Esophagus mucosa (tissue), 1 donor: Measurements from ENCODE around the gene ALDH3A2. TPM values are rescaled to one million over a fixed set of nuclear protein-coding genes. Genes with fewer than 3 reads are reported as not detected.
"Not testable (repeated sequence)": the region's sequence is repeated elsewhere in the genome, so short reads cannot be mapped to it uniquely, and the experiment has no call there.

Experiments used
- ATAC-seq: fragments of 200-7000 bp; cut with Tn5 transposase; one replicate; pipeline ENCODE4 v1.9.1; 2020
- total RNA-seq: library from RNA; stranded (reverse); gene quantifications from one replicate; pipeline ENCODE4 v1.2.4, GENCODE V29; 2023
- donor health status: DM: yes; HTN: yes; CAD: no.

Gene ALDH3A2
- total RNA-seq, 1 donor from 2014 or later: 98.6 TPM

DNA sequence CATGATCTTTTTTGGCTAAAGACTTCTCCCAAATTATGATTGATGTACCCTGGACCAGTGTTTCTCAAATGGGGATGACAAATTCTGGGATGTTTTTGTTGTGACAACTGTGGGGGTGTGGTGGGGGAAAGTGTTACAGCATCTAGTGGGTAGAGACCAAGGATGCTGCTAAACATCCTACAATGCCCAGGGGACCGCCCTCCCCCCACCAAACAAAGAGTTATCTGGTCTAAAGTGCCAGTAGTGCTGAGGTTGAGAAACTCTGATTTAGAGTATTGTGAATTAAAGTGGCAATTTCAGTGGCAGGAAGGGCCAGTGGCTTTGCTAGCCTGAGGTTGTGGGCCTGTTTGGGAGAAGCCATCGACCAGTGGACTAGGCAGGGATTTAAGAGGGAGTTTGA, 34.6 kb downstream of the ALDH3A2 start:
- ATAC-seq: no peak

DNA sequence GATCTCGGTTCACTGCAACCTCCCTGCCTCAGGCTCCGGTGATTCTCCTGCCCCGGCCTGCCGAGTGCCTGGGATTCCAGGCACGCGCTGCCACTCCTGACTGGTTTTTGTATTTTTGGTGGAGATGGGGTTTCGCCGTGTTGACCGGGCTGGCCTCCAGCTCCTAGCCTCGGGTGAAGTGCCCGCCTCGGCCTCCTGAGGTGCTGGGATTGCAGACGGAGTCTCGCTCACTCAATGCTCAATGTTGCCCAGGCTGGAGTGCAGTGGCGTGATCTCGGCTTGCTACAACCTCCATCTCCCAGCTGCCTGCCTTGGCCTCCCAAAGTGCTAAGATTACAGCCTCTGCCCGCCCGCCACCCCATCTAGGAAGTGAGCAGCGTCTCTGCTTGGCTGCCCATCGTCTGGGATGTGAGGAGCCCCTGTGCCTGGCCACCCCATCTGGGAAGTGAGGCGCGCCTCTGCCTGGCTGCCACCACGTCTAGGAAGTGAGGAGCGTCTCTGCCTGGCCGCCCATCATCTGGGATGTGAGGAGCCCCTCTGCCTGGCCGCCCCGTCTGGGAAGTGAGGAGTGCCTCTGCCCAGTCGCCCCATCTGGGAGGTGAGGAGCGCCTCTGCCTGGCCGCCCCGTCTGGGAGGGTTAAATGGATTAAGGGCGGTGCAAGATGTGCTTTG, 36.5 kb downstream of the ALDH3A2 start:
- ATAC-seq: not testable (repeated sequence)

DNA sequence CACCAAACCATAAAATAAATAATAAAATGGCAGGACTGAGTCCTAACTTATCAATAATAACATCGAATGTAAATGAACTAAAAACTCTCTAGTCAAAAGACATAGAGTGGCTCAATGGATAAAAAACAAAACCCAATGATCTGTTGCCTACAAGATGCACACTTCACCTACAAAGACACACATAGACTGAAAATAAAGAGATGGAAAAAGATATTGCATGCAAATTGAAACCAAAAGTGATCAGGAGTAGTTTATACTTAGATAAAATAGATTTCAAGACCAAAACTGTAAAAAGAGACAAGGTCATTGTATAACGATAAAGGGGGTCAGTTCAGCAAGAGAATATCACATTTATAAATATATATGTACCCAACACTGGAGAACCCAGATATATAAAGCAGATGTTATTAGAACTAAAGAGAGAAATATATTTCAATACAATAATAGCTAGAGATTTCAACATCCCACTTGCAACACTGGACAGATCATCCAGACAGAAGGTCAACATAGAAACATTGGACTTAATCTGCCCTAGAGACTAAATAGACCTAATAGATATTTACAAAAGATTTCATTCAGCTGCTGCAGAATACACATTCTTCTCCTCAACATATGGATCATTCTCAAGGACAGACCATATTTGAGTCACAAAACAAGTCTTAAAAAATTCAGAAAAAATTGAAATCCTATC, 38.0 kb downstream of the ALDH3A2 start:
- ATAC-seq: no peak

DNA sequence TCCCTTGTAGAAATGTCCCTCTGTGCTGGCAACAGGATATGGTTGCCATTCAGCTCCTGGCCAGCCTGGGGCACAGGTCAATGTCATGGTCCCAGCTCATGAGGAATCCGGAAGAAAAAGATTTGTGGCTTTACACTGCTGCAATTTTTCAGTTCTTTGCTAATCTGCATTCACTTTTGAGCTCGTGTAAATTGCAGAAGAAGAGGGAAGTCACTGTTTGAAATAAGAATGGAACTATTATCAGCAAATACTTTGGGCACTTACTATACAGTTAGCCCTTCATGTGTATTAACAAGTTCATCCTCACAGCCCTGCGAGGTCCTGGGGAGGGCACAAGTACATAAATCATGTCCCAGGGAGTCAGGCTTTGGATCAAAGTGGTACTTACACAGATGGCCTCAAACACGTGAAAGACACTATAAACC, 53.7 kb downstream of the ALDH3A2 start:
- no peak for ATAC-seq

DNA sequence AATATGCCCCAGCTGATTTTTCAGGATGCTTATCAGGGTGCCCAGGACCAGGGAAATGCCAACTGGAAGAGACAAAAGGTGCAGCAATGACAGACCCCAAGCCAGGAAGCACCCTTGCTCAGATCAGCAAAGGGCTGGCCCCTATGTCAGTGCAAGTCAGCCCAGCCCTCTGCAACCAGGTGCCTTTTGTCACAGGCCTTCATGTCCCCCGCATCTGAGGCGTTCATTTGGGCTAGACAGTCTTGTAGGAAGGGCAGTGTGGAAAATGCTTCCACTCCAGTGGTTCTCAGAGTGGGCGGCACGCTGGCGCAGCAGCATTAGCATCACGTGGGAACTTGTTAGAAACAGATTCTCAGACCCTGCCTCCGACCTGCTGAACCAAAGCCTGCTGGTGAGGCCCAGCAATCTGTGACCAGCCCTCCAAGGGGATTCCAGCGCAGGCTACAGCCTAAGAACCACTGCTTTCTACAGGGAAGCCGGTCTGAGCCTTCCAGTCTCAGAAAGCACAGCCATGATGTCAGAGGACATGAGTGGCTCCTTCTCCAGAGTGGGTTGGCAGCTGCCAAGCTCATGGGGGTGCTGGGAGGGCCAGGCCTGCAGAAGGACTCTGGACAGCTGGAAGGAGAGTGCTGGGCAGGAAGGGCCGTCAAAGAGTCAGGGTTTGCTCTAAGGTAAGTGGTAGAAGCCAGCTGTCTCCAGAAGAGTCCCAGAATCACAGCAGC, 54.7 kb downstream of the ALDH3A2 start:
- no peak for ATAC-seq

DNA sequence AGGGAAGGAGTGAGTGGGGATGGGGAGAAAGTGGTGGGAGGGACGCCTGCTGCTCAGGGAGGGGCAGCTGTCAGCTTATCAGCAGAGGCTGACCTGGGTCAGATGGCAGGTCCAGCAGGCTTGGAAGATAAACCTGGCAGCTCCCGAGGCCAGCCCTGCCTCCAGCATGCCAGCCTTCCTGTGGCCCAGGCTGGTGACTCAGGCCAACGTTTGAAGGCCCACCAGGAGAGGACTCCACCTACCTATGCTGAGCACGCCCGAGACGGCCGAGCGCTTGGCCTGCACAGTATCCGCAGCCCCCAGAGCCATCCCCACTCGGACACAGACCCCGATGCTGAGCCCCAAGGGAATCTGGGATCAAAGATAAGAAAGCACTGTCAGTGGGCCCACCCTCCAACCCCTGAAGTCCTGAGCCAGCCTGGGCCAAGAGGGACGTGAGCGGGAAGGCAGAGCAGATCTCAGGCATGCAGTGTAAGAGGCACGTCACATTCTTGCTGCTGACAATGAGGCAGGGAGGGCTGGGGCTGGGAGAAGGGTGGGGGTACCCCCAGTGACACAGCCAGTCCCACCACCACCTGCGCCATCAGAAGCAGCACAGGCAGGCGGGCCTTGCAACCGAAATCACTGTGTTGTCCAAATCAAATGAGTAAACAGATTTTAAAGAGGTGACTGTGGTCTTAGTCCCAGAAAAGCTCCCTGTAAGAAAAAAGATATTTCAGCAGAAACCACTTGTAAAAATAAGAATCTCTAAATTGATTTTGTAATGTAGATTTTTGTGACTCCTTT, 55.5 kb downstream of the ALDH3A2 start:
- ATAC-seq: no peak

DNA sequence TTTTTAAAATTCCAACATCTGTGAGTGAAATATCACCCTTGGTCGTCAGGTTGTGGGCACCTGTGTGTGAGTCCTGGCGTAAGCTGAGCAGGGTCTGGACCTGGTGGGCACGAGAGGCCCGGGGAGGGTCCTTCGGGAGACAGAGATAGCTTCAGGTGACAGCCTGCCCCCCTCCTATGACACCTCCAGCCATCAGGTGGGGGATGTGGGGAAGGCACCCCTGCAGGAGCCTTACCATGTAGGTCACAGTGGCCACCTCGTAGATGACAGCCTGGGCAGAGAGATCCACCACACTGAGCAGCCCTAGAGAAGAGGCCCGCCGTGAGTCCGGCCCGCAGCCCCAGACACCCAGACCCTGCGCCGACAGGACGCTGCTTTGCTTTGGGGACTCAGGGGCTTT, 56.6 kb downstream of the ALDH3A2 start:
- ATAC-seq: no peak

DNA sequence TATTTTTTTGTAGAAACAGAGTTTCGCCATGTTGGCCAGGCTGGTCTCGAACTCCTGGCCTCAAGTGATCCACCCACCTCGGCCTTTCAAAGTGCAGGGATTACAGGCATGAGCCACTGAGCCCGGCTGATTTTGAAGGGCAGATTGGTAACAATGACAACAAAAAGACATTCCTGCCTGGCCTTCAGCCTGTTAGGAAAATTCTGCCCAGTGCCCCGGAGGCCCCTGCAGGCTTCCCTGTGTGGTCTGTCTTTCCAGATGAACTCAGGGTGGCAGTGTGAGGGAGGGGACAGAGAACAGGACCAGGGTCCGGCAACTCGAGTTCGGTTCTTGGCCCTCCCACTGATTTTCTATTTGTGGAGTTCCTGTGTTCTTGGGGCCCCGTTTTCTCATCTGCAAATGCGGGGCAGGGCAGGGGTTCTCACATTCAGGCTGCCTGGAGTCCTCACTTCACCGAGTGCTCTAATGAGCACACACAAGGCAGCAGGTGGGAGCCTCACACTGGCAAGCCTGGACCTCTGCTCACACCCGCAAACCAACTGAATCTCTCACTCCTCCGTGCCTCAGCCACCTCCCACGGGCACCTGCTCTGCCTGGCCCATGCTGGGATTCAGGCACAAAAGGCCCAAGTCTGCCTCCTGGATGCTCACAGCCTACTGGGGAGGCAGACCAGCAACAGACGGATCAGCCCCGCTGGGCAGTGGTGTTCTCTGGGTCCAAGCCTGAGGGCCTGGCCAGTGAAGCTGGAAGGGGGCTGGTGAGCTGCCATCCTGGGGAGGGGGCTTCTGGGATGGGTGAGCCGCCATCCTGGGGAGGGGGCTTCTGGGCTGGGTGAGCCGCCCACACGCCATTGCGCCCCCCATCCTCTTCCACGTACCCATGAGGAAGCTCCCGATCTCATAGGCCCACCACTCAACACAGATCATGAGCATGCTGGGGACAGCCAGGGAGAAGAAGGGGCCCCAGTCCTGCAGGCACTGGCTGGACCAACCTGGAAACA, 57.5 kb downstream of the ALDH3A2 start:
- ATAC-seq: no peak

DNA sequence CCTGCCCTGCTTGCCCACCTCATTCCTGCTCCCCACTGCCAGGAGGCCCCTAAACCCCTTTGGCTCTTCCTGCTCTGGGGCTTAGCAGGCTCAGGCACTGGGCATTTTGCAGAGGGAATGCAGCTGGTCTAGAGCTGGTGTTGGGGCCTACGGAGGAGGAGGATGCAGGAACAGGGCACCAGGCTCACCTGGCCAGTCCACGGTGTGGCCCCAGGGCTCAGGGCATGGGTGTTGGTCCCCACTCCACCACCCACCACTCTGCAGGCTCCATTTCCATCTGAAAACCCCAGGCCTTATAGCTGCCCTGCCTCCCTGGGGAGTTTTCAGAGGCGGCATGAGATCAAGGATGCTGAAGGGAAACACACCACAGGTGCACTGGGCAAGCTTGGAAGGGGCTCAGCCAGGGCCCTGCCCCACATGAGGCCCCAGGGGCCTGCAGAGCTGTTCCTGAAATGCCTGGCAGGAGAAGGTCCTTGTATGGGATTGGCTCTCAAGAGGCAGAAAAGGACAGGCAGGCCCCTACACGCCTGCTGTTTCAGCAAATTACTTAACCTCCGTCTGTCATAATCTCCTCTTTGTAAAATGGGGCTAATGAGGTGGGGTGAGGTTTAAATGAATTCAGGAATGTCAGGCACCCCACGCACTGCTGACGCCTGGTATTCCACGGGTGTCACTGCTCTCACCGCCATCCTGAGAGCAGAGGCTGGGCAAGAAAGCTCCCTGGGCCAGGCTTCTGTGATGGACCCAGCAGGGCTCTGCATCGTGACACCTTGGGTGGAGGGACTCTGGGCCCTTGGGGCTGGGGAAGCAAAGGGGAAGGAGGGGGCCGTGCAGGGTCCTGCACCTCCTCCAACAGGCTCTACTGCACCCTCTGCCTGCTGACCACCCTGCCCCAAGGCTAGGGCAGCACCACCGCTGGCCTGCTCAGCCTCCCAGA, 58.5 kb downstream of the ALDH3A2 start:
- ATAC-seq: peak; percentile 92

DNA sequence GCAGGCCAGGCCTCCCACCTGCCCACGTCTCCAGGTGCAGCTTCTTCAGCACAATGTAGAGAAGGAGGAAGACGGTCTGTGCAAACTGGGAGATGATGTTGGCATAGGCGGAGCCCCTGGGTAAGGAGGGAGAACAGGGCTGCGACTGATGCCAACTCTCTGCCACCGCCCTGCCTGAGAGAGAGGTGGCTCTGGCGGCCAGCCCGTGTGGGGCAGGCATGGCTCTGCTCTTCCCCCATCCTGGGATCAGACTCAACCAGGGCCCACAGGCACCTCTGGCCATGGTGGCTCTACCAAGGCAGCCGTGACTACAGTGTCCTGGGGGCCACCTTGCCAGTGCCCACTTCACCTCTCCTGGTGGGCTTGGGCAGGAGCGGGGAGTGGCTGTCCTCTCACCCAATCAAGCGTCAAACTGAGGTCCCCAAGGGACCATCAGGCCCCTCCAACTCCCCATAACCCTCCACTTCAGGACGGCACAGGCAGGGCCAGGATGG, 59.2 kb downstream of the ALDH3A2 start:
- ATAC-seq: peak; percentile 71

DNA sequence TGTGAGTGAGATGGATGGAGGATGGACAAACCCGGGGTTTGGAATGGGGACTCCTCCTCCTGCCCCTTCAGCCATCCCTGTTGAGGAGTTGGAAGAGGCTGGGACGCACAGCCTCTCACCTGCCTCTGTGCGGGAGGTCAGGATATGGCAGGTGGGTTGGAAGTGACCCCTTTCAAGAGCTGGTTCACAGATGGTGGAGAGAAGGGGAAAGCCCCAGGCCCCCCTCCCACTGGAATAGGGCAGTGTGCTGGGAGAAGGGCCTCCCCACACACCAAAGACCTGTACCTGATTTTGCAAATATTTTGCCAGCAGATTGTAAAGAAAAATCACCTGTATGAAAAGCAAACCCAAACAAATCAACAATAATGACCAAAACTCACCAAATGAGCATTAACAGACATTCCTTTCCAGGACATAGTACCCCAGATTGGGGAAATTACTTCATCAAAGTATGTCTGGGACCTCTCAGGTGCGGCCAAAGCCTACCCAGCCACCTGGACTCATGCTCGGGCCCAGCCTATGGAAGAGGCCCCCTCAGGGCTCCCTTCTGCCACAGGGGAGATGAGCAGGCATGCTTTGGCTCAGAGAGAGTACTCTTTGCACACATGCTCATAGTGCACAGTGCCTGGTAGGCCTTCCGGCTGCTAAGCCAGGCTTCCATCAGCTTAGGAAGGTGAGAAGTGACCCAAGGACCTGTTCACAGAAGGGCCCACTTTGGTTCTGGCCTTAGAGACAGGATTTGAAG, 60.1 kb downstream of the ALDH3A2 start:
- no peak for ATAC-seq

DNA sequence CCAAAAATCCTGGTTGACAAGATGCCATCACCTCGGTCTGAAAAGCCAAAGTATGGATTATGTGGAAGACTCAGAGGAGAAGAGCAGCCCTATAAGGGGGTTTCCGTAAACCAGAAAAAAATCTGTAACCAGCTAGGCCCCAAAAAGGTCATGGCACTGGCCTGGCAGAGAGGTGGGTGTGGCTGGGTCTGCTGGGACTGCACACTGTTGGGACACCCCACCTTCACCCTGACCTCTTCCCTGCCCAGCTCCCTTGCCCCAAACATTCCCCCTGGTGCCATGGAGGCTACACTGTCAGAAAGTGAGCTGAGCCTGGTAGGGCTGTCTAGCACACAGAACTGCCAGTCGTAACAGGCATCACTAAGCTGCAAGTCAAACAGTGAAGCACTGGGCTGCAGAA, 61.3 kb downstream of the ALDH3A2 start:
- no peak for ATAC-seq

DNA sequence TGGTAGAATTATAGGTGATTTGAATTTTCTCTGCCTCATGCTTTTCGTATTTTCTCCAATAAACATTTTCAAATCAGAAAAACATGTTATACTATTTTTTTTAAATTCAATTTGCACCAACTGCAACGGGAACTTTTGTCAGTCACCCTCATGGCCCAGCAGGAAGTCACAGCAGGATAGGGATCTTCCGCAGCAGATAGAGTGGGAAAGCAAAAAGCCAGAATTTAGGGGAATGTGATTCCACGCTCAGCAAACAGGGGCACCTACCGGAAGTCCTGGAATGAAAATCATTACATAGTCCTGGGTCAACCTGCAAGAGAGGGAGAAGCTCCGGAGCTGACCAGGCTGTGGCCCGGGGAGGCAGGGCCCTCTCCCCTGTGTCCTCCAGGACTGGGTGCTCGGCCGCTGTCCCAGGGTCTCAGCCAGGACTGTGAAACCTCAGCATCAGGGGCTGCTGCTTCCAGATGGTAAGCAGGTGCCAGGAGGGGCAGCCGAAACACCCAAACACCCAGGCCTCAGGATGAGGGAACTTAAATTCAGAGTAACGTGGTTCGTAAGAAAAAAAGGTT, 64.0 kb downstream of the ALDH3A2 start:
- ATAC-seq: no peak

DNA sequence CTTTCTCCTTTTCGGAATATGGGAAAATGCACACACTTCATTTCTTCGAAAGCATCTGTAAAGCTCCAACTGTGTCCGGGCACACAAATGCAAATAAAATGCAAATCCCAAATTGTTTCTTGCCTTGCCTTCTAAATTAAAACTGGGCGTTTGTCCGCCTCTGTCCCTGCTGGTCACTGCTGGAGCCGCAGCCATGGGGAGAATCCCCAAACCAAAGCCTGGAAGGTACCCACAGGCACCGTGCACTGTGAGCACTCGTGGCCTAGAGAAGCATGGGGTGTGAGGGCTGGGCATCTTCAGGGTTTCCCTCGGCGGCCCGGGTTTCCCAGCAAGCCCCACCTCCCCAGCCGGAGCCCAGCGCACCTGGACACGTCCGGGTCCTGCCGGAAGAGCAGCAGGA, 64.9 kb downstream of the ALDH3A2 start:
- ATAC-seq: no peak

DNA sequence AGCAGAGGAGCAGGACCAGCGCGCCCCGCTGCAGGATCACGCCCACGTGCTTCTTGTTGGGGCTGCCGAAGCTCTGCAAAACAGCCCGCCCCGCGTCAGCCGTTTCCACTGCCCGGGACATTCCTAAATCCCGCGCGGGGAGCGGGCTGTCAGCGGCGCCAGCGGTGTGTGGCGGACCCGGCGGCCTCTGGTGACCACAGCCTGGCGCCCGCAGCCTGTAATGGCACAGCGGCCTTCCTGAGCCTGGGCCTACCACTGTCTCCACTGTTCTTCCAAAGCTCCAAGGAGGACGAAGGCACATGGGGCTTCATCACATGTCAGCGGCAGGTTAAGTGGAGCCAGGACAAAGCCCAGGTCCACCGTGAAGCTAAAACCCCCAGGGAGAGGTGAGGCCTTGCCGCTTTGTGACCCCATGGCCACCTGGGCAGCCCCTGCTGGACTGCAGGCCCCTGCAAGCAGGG, 65.4 kb downstream of the ALDH3A2 start:
- no peak for ATAC-seq

DNA sequence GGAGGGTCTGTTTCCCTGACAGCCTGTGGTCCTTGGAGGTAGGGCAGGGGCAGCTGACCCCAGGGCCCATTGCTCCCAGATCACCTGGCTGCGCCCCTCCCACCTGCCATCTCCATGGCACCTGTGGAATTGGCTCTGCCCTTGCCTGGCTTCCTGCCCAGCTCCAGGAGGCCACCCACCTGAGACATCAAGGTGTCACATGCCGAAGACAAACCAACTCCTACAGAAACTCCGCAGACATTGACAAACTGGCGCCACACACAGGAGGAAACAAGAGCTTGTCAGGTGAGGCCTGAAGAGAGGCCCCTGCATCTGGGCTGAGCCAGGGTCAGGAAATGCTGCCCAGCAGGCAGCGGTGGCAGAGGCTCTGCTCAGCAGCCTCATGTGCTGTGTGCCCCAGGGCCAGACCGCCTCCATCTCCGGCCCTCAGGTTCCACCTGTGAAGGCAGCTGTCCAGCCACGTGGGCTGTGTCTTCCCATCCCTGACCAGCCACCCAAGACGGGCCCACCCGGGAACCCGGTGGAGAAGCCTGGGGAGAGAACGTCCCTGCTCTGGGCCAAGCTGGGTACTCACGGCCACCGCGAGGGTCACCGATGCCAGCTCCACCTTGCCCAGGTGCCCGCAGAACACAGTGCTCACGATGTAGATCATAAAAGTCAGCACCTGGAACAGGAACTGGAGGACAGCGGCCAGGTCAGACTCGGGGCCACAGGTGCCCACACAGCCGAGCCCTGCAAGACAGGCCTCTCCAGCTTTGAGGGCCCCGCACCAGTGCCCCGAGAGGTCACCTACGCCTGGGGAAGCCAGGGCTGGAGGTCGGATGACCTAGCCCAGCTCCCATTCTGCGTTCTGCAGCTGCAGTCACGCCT, 66.2 kb downstream of the ALDH3A2 start:
- ATAC-seq: no peak

DNA sequence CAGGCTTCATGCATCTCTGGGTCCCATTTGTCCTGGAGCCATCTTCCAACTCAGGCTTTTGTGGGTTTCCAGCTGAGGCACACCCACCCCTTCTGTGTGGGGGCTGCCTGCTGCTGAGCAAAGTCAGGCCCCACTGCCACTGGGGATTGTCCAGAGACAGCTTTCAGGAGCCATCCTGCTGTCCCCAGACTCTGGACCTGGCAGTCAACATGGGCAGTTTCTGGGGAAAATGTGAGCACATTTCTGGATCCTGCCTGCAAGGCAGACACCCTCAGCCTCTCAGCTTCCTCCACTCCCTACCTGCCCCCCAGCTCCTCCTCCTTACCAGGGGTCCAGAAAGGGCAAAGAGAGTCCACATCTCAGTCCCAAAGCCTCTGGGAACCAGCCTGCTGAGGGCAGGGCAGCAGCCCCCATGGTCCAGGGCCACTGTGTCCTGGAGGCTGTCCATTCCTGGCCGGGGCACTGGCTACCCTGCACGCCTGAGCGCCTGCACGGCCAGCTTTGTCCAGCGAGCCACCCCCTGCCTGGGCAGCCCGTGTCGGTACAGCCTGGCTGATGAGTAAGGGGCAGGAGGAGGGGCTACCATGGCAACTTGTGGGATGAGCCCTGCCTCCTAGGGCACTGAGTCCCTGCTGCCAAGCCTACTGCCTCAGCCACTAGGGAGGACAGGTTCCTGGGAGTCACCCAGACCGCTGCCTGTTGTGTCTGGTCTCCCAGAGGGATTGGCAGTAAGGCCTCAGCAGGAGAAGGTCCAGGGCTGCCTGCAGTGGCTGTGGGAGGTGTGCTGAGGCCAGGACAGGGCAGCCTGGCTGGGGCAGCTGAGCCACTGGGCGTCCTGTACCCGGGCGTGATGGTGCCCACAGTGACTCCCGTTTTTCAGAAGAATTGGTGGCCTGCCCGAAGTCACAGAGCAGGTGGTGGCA, 67.8 kb downstream of the ALDH3A2 start, which contains the start of gene SLC47A2:
Gene SLC47A2, minus strand, starts transcription at position 477 of the 923 bp plus-strand sequence. Its CDS starts 29 bp downstream, at position 448.
- peak; percentile 30 for ATAC-seq
